ENCODE measurements around the gene CFHR3.
"Not testable (repeated sequence)": the region's sequence is repeated elsewhere in the genome, so short reads cannot be mapped to it uniquely, and the experiment has no call there.

CFHR3 gene

GRCh38 chr1:196774603-196775002 lies at the start of gene CFHR3:
Gene CFHR3 (plus strand): TSS chr1:196774840. CDS start chr1:196774887, 47 bp downstream.
- DNase-seq (ENCODE audit: low spot score) = no peak

GRCh38 chr1:196732526-196732925 lies 42.1 kb upstream of the CFHR3 start:
- DNase-seq (ENCODE audit: low spot score) = no peak

GRCh38 chr1:196733091-196733970 lies 41.3 kb upstream of the CFHR3 start:
- no peak for DNase-seq (ENCODE audit: low spot score)

GRCh38 chr1:196734006-196734405 lies 40.6 kb upstream of the CFHR3 start:
- no peak for DNase-seq (ENCODE audit: low spot score)

- DNase-seq (ENCODE audit: low spot score) = no peak
Measured at GRCh38 chr1:196734460-196734859, 40.2 kb upstream of the CFHR3 start.

- DNase-seq (ENCODE audit: low spot score) = no peak
Measured at GRCh38 chr1:196738730-196739129, 35.9 kb upstream of the CFHR3 start.

- not testable (repeated sequence) for DNase-seq (ENCODE audit: low spot score)
Measured at GRCh38 chr1:196743244-196743643, 31.4 kb upstream of the CFHR3 start.

- DNase-seq (ENCODE audit: low spot score) = not testable (repeated sequence)
Measured at GRCh38 chr1:196765019-196765740, 9.5 kb upstream of the CFHR3 start.

GRCh38 chr1:196769823-196770222 lies 4.8 kb upstream of the CFHR3 start:
- not testable (repeated sequence) for DNase-seq (ENCODE audit: low spot score)

- no peak for DNase-seq (ENCODE audit: low spot score)
Measured at GRCh38 chr1:196773713-196774112, 927 bp upstream of the CFHR3 start.

GRCh38 chr1:196774175-196774574 lies 465 bp upstream of the CFHR3 start:
- DNase-seq (ENCODE audit: low spot score) = no peak

- DNase-seq (ENCODE audit: low spot score) = no peak
Measured at GRCh38 chr1:196777603-196778002, 3.0 kb downstream of the CFHR3 start.

GRCh38 chr1:196779093-196779492 lies 4.5 kb downstream of the CFHR3 start:
- no peak for DNase-seq (ENCODE audit: low spot score)

- DNase-seq (ENCODE audit: low spot score) = not testable (repeated sequence)
Measured at GRCh38 chr1:196791252-196791651, 16.6 kb downstream of the CFHR3 start.

GRCh38 chr1:196794103-196794502 lies 19.5 kb downstream of the CFHR3 start:
- not testable (repeated sequence) for DNase-seq (ENCODE audit: low spot score)

GRCh38 chr1:196797891-196798290 lies 23.3 kb downstream of the CFHR3 start:
- no peak for DNase-seq (ENCODE audit: low spot score)

- not testable (repeated sequence) for DNase-seq (ENCODE audit: low spot score)
Measured at GRCh38 chr1:196801920-196802319, 27.3 kb downstream of the CFHR3 start.

GRCh38 chr1:196808529-196809235 lies 34.0 kb downstream of the CFHR3 start:
- DNase-seq (ENCODE audit: low spot score) = no peak

GRCh38 chr1:196817442-196817841 lies 42.8 kb downstream of the CFHR3 start:
- DNase-seq (ENCODE audit: low spot score) = not testable (repeated sequence)

- DNase-seq (ENCODE audit: low spot score) = not testable (repeated sequence)
Measured at GRCh38 chr1:196819531-196819930, 44.9 kb downstream of the CFHR3 start, which contains the start of gene CFHR1. Gene CFHR1 (plus strand): TSS chr1:196819731. CDS start chr1:196819845, 114 bp downstream.

GRCh38 chr1:196827860-196828259 lies 53.2 kb downstream of the CFHR3 start:
- DNase-seq (ENCODE audit: low spot score) = not testable (repeated sequence)

Measured in AG08395 (cell line).